Endothelial cell (in vitro differentiated cells): ENCODE results near the gene KIF1B. TPM values are rescaled to one million over a fixed set of nuclear protein-coding genes. Genes with fewer than 3 reads are reported as not detected.

Experiments used
- DNase-seq: peaks from one replicate; pipeline ENCODE4 v3.0.0; 2021; ENCODE audit warnings: low spot score
- H3K27ac Mint-ChIP-seq: one replicate; pipeline ENCODE4 v1.8.0; 2021; ENCODE audit warnings: mixed read lengths, inconsistent platforms; ENCODE audit not compliant: unreplicated experiment
- H3K27me3 Mint-ChIP-seq: one replicate; pipeline ENCODE4 v1.8.0; 2021; ENCODE audit warnings: mild to moderate bottlenecking, moderate library complexity, mixed read lengths, inconsistent platforms; ENCODE audit not compliant: unreplicated experiment
- H3K36me3 Mint-ChIP-seq: one replicate; pipeline ENCODE4 v1.8.0; 2021; ENCODE audit warnings: mild to moderate bottlenecking, low read depth, mixed read lengths, inconsistent platforms; ENCODE audit not compliant: unreplicated experiment
- H3K4me1 Mint-ChIP-seq: one replicate; pipeline ENCODE4 v1.8.0; 2021; ENCODE audit warnings: mild to moderate bottlenecking, mixed read lengths, inconsistent platforms; ENCODE audit not compliant: unreplicated experiment
- H3K4me3 Mint-ChIP-seq: one replicate; pipeline ENCODE4 v1.8.0; 2021; ENCODE audit warnings: mild to moderate bottlenecking, mixed read lengths, inconsistent platforms; ENCODE audit not compliant: unreplicated experiment
- H3K9me3 Mint-ChIP-seq: one replicate; pipeline ENCODE4 v1.8.0; 2021; ENCODE audit warnings: mixed read lengths, inconsistent platforms; ENCODE audit not compliant: unreplicated experiment
- total RNA-seq: library from RNA; stranded (reverse); fragmentation: NEBNext Ultra II Directional; extraction: Animal tissue kit (Norgen Biotek cat#: 25700); gene quantifications from one replicate; pipeline ENCODE4 v1.2.1, GENCODE V29; 2021; ENCODE audit not compliant: unreplicated experiment
- TF ChIP-seq, protein P1 (sequence below): fragments of 200-600 bp; sonication (generic); IDR thresholded peaks from one replicate; pipeline ENCODE4 v1.5.0; 2021; ENCODE audit warnings: antibody characterized with exemption; ENCODE audit not compliant: unreplicated experiment

Gene KIF1B
- total RNA-seq, 1 donor from 2014 or later = 111 TPM

DNA sequence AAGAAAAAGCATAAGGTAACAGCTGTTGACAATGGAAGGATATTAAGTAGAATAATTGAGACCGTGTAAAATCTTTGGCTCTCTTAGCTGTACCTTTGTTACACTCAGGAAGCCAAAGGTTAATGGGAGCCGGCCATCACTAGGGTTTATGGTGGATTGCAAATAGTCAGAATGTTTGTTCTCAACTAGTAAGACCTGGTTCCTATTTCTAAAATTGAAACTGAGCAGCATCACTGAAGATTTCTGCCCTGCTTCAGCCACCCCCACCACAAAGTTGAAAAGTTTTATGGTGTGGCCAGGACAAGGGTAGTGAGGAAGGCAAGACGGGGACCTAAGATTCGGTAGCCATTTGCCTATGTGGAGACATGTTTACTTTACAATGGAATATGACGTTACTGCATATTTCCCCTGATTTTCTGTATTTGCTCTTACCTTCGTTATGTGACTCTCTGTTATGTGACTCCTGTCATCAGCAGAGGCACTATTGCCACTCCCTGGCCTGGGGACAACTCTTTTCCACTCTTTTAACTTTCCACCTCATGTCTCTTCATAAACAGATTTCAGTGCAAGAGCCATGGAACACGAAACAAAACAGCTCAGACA, 41.4 kb upstream of the KIF1B start:
- peaks cover 35% of the 10 kb centered on the region for H3K36me3 Mint-ChIP-seq
- no peak overlapping the region for H3K4me3 Mint-ChIP-seq
- H3K9me3 Mint-ChIP-seq = no peaks in the 10 kb centered on the region
- no peak overlapping the region for H3K27ac Mint-ChIP-seq
- DNase-seq = no peak
- TF ChIP-seq, protein P1, sequence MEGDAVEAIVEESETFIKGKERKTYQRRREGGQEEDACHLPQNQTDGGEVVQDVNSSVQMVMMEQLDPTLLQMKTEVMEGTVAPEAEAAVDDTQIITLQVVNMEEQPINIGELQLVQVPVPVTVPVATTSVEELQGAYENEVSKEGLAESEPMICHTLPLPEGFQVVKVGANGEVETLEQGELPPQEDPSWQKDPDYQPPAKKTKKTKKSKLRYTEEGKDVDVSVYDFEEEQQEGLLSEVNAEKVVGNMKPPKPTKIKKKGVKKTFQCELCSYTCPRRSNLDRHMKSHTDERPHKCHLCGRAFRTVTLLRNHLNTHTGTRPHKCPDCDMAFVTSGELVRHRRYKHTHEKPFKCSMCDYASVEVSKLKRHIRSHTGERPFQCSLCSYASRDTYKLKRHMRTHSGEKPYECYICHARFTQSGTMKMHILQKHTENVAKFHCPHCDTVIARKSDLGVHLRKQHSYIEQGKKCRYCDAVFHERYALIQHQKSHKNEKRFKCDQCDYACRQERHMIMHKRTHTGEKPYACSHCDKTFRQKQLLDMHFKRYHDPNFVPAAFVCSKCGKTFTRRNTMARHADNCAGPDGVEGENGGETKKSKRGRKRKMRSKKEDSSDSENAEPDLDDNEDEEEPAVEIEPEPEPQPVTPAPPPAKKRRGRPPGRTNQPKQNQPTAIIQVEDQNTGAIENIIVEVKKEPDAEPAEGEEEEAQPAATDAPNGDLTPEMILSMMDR = no peak
- peaks cover 2% of the 10 kb centered on the region for H3K27me3 Mint-ChIP-seq
- no peaks in the 10 kb centered on the region for H3K4me1 Mint-ChIP-seq

DNA sequence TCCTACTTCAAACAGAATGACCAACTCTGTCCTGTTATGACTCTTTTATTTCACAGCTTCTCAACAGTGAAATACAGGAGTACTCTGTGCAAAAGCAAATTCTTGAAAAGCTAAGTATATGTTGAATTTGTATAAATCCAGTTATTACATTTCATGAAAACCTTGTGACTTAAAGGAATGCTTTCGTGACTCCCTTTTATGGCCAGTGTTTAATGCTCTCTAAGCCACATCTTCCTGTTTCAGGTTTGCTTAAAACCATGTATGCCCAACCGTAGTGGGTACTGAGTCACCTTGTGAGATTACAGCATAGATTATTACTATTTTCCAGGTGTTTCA, 40.2 kb upstream of the KIF1B start:
- TF ChIP-seq, protein P1 = no peak
- Mint-ChIP-seq H3K4me1 (no peaks in the 10 kb centered on the region), H3K27ac (no peak overlapping the region), H3K36me3 (peaks cover 32% of the 10 kb centered on the region), H3K27me3 (peaks cover 2% of the 10 kb centered on the region), H3K4me3 (no peak overlapping the region), H3K9me3 (no peaks in the 10 kb centered on the region)
- no peak for DNase-seq

DNA sequence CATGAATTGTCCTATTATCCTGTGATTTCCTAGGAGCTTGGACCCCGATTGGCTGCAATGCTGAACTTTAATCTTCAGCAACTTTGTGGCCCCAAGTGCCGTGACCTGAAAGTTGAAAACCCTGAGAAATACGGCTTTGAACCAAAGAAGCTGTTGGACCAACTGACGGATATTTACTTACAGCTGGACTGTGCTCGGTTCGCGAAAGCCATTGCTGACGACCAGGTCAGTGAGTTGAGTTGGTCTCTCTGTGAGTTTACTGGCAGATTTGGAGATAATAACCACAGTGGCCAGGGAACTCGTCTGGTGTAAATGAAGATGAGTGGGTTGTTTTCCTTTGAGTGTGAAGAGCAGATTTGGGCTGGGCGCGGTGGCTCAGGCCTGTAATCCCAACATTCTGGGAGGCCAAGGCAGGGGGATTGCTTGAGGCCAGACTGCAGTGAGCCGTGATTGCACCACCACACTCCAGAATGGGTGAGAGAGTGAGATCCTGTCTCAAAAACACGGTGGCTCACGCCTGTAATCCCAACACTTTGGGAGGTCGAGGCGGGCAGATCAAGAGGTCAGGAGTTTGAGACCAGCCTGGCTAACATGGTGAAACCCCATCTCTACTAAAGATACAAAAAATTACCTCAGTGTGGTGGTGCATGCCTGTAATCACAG, 39.1 kb upstream of the KIF1B start:
- TF ChIP-seq, protein P1 = no peak
- Mint-ChIP-seq H3K36me3 (peaks cover 30% of the 10 kb centered on the region), H3K4me3 (no peak overlapping the region), H3K4me1 (no peaks in the 10 kb centered on the region), H3K27ac (peak overlapping the region; percentile 24), H3K27me3 (peaks cover 2% of the 10 kb centered on the region), H3K9me3 (no peaks in the 10 kb centered on the region)
- no peak for DNase-seq

DNA sequence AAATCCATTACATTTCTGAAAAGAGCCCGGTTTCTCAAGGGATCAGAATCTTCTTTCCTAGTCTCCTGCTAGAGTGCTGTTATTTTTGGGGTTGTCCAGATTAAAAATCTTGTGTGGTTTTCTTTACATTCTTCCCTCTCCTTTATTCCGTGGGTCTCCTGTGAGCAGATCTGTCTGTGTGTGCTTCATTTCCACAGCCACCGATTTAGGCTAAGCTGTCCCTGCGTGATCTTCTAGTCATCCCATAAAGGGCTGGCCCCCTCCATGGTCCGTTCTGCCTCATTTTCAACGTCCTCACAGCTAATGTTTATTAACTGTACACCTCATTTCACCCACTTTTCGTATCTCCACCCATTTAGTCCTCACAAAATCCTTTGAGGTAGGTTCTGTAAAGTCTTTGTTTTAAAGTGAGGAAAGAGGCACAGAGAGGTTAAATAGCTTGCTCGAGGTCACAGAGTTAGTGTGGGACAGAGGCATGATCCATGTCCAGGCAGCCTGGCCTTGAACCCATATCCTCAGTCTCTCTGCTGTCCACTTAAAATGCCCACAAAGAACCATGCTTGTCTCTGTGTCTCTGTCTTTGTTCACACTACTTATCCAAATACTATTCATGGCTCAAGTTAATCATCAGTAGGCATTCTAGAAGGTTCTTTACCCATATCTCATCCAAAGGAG, 38.2 kb upstream of the KIF1B start:
- TF ChIP-seq, protein P1 = no peak
- H3K4me3 Mint-ChIP-seq = no peak overlapping the region
- H3K27ac Mint-ChIP-seq = peak overlapping the region; percentile 55

DNA sequence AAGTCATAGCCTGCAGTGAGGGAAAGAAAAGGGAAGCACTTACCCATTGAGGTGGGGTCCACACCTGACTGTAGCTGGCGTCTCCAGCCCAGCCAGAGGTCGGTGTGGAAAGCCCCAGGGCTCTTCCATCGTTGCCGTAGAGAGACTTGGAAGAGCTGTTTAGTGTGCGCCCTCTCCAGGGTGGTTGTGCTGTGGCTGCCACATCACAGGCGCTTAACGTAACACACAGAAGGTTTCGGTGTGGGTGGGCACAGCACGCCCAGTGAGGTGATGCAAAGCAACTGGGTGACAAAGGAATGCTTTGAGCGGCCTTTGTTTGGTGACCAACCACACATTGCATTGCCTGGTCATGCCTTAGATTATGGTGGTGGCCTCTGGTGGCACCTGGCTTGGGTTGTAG, 36.8 kb upstream of the KIF1B start:
- H3K4me1 Mint-ChIP-seq = no peaks in the 10 kb centered on the region
- peaks cover 2% of the 10 kb centered on the region for H3K27me3 Mint-ChIP-seq
- TF ChIP-seq, protein P1 = no peak
- no peak overlapping the region for H3K4me3 Mint-ChIP-seq
- no peak for DNase-seq
- no peak overlapping the region for H3K27ac Mint-ChIP-seq
- no peaks in the 10 kb centered on the region for H3K9me3 Mint-ChIP-seq
- peaks cover 31% of the 10 kb centered on the region for H3K36me3 Mint-ChIP-seq

More for the DNA sequence above, 38.2 kb upstream of the KIF1B start:
- Mint-ChIP-seq H3K4me1 (no peaks in the 10 kb centered on the region), H3K9me3 (no peaks in the 10 kb centered on the region), H3K27me3 (peaks cover 2% of the 10 kb centered on the region), H3K36me3 (peaks cover 34% of the 10 kb centered on the region)
- no peak for DNase-seq
